ENCODE measurements around the gene FUT4.
"Not testable (repeated sequence)": the region's sequence is repeated elsewhere in the genome, so short reads cannot be mapped to it uniquely, and the experiment has no call there.

FUT4 gene

DNA sequence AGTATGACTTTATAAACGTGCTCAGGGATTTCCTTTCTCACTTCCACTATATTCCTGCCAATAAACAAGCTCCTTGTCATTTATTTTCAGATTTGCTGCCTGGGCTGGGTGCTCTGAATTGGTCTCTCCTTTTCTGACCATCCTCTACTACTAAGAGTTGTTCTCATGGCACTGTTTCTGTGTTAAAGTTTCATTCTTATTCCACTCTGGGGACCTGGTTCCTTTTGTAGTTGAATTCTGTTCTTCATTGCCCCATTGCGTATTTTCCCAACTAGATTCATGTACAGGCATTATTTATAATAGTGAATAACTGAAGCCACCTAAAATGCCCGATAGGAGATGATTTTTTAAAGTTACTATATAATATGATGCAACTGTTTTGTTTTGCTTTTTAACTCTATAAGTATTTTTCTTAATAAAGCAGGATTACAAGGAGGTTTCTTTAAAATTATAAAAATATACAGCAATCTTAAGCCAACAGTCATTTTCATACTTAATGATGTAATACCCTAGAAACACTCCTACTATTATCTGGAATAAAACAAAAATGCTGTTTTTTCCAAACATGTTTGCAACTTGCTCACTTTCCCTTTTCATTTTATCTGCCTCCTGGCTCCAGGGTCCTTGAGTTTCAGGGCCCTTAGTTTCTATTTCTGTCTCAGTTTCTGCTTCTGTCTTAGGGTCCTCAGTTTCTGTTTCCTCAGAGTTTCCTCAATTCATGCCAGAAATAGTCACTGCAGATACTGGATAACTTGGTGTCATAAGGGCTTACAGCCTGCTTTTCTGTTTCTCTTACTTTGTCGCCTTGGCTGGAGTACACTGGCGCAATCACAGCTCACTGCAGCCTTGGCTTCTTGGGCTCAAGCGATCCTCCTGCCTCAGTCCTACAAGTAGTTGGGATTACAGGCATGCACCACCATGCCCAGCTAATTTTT, 9.8 kb upstream of the FUT4 start:
- no peak for DNase-seq

DNA sequence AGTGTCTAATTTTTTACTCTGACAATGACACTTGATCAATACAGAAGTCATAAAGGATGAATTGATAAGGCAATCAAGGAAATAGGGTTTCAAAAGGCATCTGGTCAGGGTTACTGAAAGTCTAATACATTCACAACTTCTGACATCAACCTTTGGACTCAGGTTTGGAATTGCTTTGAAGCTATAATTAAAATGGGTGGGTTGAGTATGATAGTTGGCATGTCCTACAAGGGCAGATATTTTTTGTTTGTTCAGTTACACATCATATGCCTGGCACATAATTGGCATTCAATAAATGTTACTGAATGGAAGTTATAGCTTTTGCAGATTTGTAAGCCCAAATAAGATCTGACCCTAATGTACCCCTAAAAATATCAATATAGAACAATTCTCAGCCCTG, 7.3 kb upstream of the FUT4 start:
- DNase-seq, result no peak

DNA sequence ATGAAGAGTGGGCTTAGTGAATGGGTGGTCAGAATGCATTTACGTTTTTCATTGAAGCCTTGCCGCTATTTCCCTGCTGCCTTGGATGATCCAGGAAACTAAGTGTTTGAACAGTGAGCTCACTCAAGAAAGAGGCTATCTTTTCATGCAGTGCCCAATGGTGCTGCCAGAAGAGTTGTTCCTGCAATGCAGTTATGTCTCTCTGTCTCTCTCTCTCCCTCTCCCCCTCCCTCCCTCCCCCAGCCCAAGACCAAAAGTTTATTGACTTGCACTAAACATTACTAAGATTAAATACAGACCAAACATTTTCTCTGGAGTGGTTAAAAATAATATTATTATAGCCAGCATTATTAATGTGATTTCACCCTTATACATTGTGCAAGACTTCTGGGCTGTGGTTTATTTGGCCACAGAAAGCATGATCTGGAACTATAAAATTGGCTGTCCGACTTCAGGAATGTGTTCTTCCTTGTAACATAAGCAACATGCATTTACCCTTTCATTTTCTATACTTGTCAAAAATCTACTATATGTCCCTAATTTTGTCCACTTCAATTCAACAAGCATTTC, 6.6 kb upstream of the FUT4 start:
- DNase-seq, result peak; percentile 69

DNA sequence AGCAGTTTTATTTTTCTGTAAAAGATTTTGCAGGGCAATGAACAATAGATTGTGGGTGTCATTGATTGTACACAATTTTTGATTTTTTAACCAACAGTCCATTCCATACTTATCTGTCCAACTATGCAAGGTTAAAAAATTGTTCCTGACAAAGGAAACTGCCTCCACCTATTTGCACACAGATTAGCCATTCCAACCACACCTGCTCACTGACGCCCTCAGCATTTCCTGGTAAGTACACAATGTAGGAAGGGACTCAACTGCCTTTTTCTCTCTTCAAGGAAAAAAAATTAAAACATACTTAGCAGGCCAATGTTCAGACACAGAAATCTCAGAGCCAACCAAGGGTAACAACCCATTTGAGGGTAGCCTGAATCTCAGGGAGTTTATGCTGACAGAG, 4.3 kb upstream of the FUT4 start:
- DNase-seq, result no peak

DNA sequence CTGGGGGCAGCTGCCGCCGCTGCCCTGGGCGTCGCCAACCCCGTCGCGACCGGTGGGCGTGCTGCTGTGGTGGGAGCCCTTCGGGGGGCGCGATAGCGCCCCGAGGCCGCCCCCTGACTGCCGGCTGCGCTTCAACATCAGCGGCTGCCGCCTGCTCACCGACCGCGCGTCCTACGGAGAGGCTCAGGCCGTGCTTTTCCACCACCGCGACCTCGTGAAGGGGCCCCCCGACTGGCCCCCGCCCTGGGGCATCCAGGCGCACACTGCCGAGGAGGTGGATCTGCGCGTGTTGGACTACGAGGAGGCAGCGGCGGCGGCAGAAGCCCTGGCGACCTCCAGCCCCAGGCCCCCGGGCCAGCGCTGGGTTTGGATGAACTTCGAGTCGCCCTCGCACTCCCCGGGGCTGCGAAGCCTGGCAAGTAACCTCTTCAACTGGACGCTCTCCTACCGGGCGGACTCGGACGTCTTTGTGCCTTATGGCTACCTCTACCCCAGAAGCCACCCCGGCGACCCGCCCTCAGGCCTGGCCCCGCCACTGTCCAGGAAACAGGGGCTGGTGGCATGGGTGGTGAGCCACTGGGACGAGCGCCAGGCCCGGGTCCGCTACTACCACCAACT, 1.0 kb downstream of the FUT4 start:
- peak; percentile 19 for DNase-seq

DNA sequence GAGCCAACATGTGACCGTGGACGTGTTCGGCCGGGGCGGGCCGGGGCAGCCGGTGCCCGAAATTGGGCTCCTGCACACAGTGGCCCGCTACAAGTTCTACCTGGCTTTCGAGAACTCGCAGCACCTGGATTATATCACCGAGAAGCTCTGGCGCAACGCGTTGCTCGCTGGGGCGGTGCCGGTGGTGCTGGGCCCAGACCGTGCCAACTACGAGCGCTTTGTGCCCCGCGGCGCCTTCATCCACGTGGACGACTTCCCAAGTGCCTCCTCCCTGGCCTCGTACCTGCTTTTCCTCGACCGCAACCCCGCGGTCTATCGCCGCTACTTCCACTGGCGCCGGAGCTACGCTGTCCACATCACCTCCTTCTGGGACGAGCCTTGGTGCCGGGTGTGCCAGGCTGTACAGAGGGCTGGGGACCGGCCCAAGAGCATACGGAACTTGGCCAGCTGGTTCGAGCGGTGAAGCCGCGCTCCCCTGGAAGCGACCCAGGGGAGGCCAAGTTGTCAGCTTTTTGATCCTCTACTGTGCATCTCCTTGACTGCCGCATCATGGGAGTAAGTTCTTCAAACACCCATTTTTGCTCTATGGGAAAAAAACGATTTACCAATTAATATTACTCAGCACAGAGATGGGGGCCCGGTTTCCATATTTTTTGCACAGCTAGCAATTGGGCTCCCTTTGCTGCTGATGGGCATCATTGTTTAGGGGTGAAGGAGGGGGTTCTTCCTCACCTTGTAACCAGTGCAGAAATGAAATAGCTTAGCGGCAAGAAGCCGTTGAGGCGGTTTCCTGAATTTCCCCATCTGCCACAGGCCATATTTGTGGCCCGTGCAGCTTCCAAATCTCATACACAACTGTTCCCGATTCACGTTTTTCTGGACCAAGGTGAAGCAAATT, 1.8 kb downstream of the FUT4 start:
- no peak for DNase-seq

DNA sequence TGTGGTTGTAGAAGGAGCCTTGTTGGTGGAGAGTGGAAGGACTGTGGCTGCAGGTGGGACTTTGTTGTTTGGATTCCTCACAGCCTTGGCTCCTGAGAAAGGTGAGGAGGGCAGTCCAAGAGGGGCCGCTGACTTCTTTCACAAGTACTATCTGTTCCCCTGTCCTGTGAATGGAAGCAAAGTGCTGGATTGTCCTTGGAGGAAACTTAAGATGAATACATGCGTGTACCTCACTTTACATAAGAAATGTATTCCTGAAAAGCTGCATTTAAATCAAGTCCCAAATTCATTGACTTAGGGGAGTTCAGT, 2.4 kb downstream of the FUT4 start:
- DNase-seq, result no peak

DNA sequence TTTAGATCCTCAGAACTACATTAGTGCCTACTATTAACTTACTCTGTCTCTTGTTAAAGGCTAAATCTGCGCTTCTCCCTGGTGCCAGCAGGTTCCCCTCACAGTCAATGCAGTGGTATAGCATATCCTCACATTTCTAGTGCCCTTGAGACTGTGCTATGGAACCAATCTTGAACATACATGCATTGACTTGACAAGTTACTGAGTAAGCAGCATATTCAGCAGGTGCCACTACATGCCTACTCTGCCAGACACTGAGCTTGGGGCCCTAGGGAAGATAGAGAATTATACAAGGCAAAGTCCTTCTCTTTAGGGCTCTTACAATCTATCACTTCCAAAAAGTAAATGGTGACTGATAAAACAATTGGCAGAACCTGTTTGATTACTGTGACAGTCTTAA, 3.2 kb downstream of the FUT4 start:
- no peak for DNase-seq

DNA sequence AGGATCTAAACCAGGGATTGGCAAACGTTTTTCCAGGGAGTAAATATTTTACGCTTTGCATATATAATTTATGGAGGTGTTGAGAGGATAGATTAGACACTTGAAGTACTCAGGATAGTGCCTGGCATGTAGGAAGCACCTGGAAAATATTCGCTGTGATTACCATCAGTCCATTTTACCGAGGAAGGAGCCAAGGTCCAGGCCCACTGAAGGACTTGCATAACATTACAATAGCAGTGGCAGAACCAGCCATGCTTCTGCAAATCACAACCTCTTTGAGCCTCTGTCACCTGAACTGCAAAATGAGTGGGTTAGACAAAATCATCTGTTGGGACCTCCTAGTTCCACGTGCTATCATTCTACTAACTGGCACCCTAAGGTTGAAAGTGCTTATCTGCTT, 5.4 kb downstream of the FUT4 start:
- DNase-seq, result no peak

DNA sequence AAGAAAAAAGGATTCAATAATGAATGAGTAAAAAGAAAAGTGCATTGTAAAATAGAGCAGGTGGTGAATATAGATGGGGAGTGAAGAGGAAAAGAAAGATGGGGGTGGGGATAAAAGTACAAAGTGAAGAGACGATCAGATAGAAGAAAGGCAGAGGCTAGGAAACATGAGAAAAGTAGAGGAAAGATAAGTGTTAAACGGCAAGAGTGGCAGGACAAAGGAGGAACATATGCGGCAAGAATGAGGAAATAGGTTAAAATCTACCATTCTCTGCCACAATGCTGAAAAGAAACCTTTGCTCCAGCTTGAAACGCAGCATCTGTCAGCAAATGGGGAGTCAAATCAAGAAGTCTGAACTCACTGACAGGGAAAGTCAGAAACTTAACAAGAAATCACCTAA, 6.8 kb downstream of the FUT4 start:
- no peak for DNase-seq

DNA sequence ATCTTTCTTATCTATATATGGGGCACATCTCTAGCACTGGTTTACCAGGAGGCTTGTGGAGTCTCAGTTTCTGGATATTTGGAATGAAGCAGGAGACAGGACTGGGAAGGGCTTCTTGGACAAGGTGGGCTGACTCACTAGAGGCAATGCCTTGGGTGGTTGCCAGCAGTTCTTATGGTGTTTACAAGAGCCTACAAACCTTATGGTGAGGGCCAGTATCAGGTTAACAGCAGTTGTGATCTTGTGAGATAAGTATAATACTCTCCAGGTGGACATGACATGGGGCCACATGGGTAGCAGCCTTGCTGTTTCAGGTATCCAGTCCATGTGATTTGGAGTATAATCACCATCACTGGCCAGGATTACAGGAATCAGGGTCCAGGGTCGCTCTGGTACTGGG, 10.2 kb downstream of the FUT4 start:
- peak; percentile 70 for DNase-seq

DNA sequence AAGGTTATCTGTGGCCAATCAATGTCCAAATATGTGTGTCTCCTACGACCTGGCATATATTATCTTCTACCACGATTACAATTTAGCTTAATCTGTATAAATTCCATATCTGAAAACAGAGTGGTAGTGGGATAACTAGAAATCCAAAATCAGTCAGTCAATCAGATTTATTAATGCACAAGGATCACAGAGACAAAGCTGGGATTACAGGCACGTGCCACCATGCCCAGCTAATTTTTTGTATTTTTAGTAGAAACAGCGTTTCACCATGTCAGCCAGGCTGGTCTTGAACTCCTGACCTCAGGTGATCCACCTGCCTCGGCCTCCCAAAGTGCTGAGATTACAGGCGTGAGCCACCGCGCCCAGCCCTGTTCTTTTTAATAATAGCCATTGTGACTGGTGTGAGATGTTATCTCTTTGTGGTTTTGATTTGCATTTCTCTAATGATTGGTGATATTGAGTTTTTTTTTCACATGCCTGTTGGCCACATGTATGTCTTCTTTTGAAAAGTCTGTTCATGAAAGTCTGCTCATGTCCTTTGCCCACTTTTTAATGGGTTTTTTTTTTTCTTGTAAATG, 12.1 kb downstream of the FUT4 start:
- DNase-seq, result not testable (repeated sequence)

DNA sequence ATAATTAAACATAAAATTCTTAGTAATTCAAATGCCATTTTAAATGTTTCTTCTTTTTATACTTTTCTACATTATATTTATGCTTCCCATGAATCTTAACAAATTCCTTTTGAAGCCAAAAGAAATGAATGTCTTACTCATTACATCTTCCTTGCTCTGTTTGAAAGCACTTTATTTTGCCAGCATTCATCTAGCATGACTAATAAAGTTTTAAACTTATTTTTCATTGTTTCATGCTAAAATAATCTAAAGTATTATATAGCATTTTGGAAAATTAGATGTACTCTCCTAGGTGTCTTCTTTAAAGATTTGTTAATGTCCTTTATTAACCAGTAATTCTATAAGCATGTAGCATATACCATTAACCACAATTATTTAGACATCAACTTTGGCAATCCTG, 13.7 kb downstream of the FUT4 start:
- DNase-seq, result peak; percentile 59

DNA sequence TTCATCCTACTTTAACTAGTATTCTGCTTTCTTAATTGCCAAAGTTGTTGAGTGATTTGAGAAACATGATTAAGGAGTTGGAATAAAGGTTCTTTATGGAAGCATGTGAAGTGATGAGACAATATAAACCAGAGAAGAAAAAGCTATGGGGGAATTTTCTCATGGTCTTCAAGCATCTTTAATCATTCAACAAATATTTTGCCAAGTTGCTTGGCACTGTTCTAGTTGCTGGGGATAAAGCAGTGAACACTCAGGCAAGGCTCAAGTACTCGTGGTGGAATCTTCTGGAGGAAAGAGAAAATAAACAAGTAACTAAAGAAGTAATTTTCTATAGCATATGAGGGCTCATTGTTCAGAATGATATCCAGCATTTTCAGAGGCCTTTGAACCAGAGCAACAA, 14.3 kb downstream of the FUT4 start:
- peak; percentile 51 for DNase-seq

DNA sequence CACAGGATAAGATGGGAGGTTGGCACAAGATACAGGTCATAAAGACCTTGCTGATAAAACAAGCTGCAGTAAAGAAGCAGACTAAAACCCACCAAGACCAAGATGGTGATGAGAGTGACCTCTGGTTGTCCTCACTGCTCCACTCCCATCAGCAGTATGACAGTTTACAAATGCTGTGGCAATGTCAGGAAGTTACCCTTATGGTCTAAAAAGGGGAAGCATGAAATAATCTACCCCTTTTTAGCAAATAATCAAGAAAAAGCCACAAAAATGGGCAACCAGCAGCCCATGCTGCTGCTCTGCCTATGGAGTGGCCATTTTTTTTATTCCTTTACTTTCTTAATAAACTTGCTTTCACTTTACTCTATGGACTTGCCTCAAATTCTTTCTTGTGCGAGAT, 14.7 kb downstream of the FUT4 start:
- DNase-seq, result no peak

DNA sequence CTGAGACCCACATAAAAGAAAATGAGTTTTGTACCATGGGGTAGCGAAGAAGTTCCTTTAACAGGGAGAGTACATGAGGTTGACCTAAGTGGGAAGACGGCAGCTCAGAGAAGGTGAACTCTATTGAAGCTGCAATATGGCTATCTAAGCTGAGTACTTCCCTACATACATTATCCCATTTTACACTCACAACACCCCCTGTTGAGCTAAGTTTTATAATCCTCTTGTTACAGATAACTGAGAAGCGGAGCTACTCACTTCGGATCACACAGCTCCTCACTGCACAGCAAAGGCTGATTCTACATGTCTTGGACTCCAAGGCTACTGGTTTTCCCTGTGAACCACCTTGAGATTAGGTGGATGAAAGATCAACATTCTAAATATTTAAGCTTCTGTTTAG, 15.2 kb downstream of the FUT4 start:
- no peak for DNase-seq

DNA sequence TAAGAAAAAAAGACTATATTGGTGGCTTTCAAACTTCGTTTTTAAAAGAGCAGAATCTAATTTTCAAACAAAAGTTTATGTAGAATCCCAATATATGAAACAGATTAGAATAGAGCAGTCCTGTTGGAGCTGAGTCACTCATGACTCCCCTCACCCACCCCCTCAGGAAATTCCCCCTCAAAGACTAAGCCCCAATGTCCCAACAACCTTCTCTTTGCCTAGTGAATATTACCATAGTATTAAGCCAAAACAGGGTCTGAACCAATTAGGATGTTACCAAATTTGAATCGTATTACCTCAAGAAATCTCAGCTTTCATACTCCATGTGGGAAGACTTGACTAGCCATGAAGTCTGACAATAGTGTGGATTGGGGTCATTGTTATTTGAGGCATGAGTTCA, 15.6 kb downstream of the FUT4 start:
- DNase-seq, result no peak

DNA sequence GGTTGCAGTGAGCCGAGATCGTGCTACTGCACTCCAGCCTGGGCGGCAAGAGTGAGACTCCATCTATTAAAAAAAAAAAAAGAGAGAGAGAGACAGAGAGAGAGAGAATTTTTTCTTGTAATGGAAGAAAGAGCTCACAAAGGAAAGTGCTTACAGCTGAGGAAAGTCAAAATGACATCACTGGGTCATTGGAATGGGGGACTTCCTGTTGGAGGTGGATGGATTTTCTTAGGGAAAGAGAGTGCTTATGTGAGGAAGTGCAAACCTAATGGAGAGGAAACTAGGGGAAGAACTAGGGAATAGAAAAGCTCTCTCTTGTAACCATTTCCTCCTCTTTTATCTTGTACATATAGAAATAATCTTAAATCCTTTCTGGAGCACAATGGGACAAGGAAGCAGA, 17.1 kb downstream of the FUT4 start:
- DNase-seq, result no peak

DNA sequence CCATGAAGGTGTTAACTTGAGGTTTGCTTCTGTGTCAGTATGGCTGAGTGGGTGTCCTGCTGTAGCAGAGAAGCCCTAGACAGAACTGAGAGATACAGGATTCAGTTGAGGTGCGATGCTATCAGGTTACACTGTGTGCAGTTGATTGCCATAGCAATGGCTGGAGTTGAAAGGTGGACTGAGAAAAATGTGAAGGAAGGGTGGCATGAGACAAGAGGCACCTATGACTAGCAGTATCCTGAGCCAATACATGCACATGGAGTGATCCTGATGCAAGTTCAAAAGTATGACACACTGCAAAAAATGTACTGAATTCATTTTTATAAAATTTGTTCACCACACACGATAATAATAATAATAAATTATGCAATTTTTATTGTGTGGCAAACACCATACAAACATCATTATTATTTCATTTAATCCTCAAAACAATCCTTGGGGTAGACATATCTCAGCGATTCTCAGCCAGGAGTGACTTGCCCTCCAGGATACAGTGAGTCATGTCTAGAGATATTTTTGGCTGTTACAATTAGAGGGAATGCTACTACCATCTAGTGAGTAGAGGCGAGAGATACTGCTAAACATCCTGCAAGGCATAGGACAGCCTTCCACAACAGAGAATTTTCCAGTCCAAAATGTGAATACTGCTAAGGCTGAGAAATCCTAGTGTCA, 19.6 kb downstream of the FUT4 start:
- peak; percentile 76 for DNase-seq

DNA sequence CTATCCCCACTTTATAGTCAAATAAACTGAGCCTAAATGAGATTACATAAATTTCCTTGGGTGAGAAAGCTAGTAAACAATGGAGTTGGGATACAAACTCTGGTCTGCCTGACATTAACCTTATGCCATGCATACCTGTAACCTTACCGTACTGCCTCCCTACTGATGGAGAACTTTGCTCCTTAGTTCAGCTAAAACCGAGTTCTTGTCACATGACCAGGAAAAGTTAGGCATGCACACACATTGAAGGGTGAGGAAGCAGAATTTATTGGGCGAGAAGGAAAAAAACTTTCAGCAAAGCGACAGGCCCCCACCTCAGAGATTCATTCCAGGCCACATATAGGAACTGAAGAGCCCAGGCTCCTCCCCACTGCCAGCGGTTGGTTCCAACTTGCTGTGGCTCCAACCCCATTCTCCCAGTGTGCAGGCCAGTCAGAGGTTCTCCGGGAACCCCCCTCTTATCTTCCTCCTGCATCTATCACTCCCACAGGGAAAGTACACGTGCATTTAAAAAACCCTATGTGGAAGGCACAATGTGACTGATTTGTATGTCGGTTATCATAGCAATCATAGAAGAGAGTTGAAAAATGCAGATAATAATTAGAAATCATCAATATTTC, 20.2 kb downstream of the FUT4 start:
- no peak for DNase-seq

DNA sequence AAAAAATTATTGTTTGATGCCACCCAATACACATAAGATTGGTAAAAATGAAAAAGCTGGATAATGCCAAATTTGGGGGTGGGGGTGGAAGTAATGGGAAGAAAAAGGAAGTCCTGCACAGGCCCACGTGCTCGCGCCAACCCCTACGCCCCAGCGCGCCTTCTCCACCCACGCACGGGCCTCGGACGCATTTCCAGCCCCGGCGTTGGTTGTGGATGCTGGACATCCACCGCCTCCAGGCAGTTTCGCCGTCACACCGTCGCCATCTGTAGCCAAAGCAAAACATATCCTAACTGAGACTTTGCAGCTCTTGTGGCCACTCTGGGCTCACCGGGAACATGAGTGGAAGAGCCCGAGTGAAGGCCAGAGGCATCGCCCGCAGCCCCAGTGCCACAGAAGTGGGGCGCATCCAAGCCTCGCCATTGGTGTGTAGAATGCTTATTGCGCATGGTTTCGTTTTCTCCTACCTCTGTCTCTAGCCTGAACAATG, 23.5 kb downstream of the FUT4 start, which contains the start of gene PIWIL4:
Gene PIWIL4, plus strand, starts transcription at position 188 of the 490 bp plus-strand sequence. Its CDS starts 151 bp downstream, at position 339.
- DNase-seq, result no peak

DNA sequence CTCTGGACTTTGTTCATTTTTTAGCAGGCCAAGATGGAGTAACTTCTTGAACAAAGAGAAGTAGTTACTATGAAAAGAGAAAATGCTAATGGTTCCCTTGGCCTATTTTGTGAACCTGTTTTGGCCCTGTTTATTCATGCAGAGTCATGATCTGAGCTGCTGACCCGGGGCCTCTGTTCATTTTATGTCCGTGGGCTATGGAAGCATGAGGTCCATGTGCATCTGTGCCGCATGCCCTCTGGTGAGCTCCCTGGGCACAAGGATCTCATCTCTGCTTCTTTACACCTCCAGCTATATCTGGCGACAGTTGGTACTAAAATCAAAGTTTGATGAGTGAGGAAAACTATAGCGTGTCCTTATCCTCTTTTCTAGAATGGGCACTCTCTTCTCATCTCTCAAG, 24.5 kb downstream of the FUT4 start:
- DNase-seq, result no peak

All from fibroblast of skin of right quadriceps (primary cell).